ENCODE results near the gene CYP46A1.
"Not testable (repeated sequence)": the region's sequence is repeated elsewhere in the genome, so short reads cannot be mapped to it uniquely, and the experiment has no call there.

CYP46A1 gene

GRCh38 chr14:99683619-99684409 is at the start of gene CYP46A1:
TSS of gene CYP46A1 (plus strand) at chr14:99684298. CDS start at chr14:99684418, 120 bp downstream.
- peak; percentile 99 for DNase-seq (ENCODE audit: low read depth)

GRCh38 chr14:99634443-99634842 is 49.7 kb upstream of the CYP46A1 start:
- no peak for DNase-seq (ENCODE audit: low read depth)

- DNase-seq (ENCODE audit: low read depth): no peak
These were observed 49.0 kb upstream of the CYP46A1 start for GRCh38 chr14:99635116-99635515.

- no peak for DNase-seq (ENCODE audit: low read depth)
These were observed 47.6 kb upstream of the CYP46A1 start for GRCh38 chr14:99636487-99636886.

- DNase-seq (ENCODE audit: low read depth): no peak
These were observed 46.5 kb upstream of the CYP46A1 start for GRCh38 chr14:99637624-99638023.

- DNase-seq (ENCODE audit: low read depth): not testable (repeated sequence)
These were observed 41.3 kb upstream of the CYP46A1 start for GRCh38 chr14:99642771-99643170.

GRCh38 chr14:99643343-99643742 is 40.8 kb upstream of the CYP46A1 start:
- DNase-seq (ENCODE audit: low read depth): no peak

GRCh38 chr14:99644035-99644587 is 40.0 kb upstream of the CYP46A1 start:
- DNase-seq (ENCODE audit: low read depth): no peak

GRCh38 chr14:99644723-99645544 is 39.2 kb upstream of the CYP46A1 start, which contains the start of gene HHIPL1:
TSS of gene HHIPL1 (plus strand) at chr14:99645129. CDS start at chr14:99645208, 79 bp downstream.
- DNase-seq (ENCODE audit: low read depth): no peak

GRCh38 chr14:99645545-99646505 is 38.3 kb upstream of the CYP46A1 start:
- no peak for DNase-seq (ENCODE audit: low read depth)

GRCh38 chr14:99647411-99647810 is 36.7 kb upstream of the CYP46A1 start:
- no peak for DNase-seq (ENCODE audit: low read depth)

- DNase-seq (ENCODE audit: low read depth): no peak
These were observed 35.9 kb upstream of the CYP46A1 start for GRCh38 chr14:99648027-99648784.

- DNase-seq (ENCODE audit: low read depth): no peak
These were observed 34.9 kb upstream of the CYP46A1 start for GRCh38 chr14:99649219-99649618.

GRCh38 chr14:99649643-99650042 is 34.5 kb upstream of the CYP46A1 start:
- DNase-seq (ENCODE audit: low read depth): no peak

- DNase-seq (ENCODE audit: low read depth): no peak
These were observed 33.9 kb upstream of the CYP46A1 start for GRCh38 chr14:99650189-99650588.

GRCh38 chr14:99651953-99652746 is 31.9 kb upstream of the CYP46A1 start:
- DNase-seq (ENCODE audit: low read depth): no peak

GRCh38 chr14:99654235-99654985 is 29.7 kb upstream of the CYP46A1 start:
- no peak for DNase-seq (ENCODE audit: low read depth)

- DNase-seq (ENCODE audit: low read depth): no peak
These were observed 28.6 kb upstream of the CYP46A1 start for GRCh38 chr14:99655521-99655920.

GRCh38 chr14:99656171-99656570 is 27.9 kb upstream of the CYP46A1 start:
- DNase-seq (ENCODE audit: low read depth): no peak
